GM10847 (cell line): Measurements from ENCODE around the gene RAP2B.

Experiments
- POLR2A ChIP-seq: IDR thresholded peaks from 2 replicates; pipeline ENCODE4 v1.6.1; 2011; ENCODE audit not compliant: insufficient read length; ENCODE audit errors: extremely low read depth

Gene RAP2B

DNA sequence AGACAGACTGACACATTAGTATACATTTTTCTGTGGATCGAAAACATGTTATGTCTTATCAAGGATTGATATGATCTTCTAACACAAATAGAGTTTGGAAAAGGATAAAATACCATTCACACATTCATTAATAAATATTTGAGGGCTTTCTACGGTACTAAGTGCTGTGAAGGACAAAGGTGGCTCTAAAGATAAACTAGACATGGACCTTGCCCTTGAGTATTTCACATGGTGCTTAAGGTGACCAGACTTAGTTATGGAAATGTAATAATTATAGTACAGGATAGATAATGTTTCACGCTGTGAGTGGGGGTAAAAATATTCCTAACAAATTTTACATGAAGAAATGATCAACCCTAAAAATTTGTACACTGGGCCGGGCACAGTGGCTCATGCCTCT is 3.8 kb upstream of the RAP2B start:
- no peak for TF ChIP-seq POLR2A

DNA sequence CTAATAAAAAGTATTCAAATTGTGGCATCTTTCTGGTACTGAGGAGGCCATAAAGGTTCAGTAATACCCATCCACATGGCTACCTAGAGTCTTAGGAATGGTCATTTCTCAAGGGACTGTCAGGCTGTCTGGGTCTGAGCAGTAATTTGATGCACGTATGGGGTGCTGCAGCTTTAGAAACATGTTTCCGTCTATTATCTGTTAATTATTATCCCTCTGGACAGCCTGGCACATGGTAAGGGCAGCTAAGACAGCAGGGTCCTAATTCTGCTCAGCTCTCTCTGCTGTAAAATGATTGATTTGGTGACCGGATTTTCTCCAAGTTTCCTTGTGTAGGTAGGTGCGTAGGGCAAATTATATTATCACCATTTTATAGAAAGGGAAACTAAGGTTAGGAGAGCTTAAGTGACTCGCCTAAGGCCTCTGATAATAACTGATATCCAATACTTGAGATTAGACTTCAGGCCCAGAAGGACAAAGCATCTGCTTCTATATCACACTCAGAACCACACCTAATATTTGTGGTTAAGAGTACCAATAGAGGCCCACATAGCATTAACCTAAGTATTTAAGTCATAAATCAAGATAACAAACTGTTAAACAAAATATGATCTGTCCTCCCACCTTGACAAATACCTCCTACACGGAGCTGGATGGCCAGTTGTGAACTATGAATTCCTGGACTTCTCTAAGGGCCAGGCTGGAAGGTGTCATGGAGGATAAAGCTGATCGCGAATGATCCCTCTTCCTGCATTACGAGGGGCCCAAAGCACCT is 2.9 kb upstream of the RAP2B start:
- no peak for TF ChIP-seq POLR2A

DNA sequence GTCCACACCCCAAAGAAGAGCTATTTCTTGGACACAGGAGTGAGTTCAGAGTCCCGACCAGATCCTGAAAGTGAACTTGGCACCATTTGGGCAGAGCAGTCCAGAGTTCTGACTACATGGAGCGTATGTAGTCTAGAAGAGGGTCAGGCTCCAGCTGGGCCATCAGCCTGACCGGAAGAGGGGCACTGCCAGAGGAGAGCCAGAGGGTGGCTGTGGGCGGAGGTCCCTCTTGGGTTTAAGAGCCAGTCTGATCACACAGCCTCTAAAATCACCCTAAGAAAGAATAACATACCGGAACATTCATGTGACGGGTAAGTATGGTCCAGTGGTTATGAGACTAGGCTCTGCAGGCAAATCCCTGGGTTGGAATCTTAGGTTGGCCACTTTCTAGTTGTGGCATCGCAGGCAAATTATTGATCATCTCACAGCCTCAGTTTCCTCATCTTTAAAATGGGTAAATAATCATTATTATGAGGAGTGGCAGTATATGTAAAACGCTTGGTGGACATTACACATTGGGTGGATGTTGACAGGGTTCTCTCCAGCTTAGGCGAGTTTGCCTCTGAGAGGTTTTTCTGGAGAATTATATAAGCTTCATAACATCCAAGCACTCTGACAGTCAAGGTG is 2.1 kb upstream of the RAP2B start:
- TF ChIP-seq POLR2A: no peak

DNA sequence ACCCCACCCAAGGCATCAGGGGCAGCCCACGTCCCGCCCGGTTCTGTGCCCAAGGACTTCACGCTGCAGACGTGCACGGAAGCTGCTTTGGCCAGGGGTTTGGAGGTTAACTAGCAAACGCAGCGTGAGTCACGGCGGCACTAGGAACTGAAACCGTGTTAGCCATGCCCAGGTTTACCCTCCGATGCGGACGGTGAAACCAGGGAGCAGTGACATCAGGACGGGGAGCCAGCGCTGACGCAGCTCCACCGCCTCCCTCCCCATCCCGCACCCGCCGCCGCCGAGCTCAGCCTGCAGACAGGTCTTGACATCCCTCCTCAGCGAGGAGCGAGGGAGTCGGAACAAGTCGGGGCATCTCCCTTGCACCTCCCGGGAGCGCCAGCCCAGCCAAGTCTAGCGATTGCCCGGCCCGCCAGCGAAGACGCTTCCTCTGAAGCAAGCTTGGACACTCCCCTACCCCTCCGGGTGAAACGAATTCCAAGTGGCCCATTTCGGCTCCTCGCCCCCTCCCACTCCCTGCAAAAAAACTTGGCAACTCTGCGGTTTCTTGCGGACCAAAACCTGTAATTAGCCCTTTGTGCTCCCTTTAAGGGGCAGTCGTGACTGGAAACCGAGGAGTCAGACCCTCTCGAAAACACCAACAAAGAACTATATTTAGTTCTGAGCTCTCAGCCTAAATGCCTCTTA is 1.4 kb upstream of the RAP2B start:
- TF ChIP-seq POLR2A: peak; percentile 47

DNA sequence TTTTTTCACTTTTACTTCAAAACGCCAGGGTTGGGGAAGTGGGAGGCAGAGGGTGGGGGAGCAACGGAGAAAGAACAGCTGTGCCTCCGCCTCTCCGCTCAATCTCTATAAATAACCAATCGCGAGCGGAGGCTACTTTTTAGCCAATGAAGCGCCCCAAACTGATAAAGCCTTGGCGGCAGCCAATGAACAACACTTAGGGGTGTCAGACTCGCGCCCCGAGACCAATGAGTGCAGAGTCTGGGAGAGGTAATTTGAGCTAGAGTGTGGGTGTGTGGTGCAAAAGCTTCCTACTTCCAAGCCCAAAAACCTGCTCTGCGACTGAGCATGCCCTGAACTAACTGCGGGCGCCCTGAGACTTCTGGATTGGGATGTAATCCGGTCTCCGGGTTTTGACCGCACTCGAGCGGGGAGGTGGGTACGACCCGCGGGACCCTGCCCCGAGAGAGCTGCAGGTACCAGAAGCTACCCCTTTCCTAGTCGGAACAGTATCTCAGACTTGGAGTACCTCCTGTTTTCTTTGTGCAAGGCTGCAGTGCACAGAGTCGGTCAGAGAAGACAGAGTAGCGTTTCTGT is 800 bp upstream of the RAP2B start:
- TF ChIP-seq POLR2A: no peak

DNA sequence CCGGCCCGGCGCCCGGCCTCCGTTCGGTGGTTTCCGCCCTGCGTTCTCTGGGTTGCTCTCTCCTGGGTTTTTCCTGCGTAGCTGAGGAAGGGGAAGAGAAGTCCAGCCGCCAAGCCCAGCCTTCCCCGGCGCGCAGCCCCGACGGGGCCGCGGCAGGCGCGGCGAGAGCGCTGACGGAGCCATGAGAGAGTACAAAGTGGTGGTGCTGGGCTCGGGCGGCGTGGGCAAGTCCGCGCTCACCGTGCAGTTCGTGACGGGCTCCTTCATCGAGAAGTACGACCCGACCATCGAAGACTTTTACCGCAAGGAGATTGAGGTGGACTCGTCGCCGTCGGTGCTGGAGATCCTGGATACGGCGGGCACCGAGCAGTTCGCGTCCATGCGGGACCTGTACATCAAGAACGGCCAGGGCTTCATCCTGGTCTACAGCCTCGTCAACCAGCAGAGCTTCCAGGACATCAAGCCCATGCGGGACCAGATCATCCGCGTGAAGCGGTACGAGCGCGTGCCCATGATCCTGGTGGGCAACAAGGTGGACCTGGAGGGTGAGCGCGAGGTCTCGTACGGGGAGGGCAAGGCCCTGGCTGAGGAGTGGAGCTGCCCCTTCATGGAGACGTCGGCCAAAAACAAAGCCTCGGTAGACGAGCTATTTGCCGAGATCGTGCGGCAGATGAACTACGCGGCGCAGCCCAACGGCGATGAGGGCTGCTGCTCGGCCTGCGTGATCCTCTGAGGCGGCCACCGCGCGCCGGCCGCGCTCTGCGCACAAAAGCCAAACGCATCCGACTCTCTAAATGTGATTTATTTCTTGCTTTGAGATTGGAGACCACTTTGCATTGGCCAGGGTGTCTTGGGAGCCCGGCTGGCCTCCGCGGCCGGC is 727 bp downstream of the RAP2B start:
- no peak for TF ChIP-seq POLR2A

DNA sequence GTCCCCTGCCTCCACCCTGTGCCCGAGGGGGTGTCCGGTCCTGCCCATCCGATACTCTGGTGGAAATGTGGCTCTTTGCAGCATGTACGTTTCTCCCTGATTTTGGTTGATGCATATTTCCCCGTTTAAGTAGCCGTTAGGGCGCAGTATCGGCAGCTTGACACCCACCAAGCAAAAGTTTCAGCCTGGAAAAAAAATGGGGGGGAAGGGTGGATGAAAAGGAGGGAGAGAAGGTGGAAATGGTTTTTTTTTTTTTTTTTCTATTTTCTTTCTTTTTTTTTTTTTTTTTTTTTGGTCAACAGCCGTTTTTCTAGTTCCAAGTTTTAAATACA is 1.3 kb downstream of the RAP2B start:
- TF ChIP-seq POLR2A: no peak

DNA sequence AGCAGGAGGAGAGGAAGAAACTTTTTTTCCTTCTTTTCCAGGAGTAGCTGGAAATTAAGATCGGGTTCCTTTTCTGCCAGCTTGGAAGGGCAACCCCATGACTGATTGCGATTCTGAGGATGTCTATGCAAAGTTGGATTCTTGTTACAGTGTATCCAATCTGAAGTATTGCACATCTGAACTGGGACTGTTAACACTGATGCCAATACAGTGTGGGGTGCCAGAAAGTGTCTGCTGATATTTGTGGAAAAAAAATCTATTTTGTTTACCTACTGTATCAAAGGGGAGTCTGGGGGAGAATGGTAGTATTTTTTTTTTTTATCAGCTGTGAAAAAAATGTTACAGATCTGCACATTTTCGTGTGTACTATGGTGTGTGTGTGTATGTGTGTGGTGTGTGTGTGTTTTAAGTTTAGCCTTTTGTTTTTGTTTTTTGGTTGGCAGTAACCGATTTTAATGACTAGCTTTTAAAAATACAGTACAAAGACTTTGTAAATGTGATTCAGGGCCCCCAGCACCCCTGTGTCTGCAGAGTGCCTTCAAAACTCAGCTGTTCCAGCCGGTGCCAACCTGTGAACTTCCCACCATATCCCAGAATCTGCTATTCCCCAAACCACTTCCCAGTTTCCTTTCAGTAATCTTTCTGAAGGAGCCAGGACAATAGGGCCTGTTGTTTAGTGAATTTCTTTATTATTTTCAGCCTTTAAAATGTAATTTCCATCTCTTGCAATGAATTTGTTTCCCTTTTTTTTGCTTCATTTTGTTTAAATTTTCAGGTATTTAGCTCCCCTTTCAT is 1.9 kb downstream of the RAP2B start:
- no peak for TF ChIP-seq POLR2A

DNA sequence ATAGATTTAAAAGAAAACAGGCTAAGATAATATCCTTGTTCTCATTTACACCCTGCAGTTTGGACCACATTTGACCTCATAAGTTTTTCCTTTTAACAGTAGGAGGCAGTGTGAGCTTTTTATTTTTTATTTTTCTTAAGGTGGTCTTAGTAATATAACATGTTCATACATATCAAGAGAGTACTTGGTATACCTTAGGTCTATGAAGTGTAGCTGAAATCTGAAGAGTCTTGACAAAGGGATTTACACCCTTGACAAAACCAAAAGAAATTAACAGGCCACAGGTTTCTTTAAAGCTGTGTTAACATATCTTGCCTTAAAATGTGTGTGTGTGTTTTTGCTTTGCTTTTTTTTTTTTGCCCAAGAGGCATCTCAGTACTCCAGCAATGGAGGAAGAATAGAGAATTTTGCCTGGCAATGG is 3.2 kb downstream of the RAP2B start:
- no peak for TF ChIP-seq POLR2A

DNA sequence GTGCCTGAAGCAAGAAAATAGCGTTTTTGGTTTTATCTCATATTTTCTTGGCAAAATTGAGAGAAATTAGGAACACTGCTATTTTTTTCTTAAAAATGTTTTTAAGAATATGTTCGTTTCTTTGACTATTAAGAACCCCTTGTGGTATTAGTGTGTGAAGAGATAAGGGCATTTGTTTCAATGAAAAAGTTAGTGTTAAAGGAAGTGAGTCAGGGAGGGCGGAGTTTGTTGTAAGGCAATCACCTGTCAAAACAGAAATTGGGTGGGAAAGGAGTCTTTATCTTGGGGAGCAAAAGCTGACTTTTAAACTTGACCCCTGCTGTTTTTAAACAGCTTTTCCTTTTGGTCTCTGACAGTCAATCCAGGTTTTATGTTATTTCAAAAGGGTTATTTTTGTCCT is 4.2 kb downstream of the RAP2B start:
- TF ChIP-seq POLR2A: no peak

DNA sequence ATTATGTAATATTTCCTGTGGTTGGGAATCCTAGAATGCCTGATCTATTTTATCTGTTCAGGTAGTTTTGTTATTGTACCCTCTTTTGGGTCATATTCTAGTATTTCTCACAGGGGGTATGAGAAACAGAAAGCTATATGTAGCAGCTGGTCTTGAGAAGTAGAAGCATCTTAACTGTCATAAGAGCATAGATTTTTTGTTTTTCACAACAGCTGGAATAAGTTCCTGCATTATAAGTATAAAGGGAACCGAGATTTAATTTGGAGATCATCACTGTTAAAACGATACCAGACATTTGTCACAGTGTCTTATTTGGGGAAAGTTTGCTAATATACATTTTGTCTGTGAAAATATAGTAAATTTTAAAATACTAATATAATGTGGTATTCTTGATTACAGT is 4.8 kb downstream of the RAP2B start:
- TF ChIP-seq POLR2A: no peak

DNA sequence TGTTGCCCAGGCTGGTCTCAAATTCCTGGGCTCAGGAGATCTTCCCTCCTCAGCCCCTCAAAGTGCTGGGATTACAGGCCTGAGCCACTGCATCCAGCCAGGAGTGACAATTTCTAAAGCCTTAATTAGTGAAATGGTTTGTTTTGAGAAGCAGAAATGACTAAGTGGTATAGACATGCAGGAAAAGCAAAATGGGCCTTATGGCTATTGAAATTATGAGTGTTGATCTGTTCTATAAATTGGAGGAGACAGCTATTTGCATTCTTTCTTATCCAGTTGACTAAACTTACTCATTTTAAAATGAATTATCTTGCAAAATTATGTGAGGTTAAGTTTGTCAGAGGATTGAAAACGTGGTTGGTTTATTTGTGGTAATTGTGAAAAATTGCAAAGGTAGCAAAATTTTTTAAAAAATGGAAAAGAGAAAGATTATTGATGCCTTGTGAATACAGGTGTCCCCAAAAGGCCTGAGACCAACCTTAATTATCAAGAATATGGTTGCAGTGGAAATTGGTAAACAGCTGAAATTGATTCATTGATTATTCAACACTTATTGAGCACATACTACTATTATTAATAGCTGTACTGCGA is 7.9 kb downstream of the RAP2B start:
- no peak for TF ChIP-seq POLR2A

DNA sequence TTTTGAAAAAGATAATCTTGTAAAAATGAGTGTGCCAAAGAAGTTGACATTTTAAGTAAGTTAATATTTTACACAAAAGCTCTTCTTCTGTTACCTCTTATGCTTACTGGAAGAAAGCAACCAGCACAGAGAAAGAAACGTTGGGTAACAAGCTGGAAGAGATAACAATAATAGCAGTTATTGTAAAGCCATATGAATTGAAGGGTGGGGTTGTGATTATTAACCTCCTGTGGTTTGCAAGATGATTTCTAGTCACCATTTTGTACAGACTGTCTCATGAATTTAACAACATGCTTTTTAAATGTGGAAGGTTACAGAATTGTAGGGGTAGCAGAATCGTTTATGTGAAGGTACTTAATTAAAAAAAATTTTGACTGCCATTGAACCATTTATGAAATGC is 9.2 kb downstream of the RAP2B start:
- TF ChIP-seq POLR2A: no peak

DNA sequence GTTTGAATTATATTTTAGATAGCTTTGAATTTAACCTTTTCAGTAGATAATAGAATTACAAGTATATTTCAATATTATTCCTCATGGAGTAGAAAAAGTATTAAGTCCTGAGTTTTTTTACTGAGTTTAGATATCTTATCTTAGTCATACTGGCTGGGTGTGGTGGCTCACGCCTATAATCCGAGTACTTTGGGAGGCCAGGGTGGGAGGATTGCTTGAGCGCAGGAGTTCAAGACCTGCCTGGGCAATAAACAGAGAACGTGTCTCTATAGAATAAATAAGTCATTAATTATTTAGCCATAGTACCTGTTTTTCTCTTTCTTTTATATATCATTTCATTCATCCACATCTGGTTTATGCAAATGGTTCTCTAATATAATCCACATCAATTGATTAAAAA is 9.9 kb downstream of the RAP2B start:
- TF ChIP-seq POLR2A: no peak
